ENCODE measurements around the gene JAKMIP2. TPM values are rescaled to one million over a fixed set of nuclear protein-coding genes. Genes with fewer than 3 reads are reported as not detected.

The JAKMIP2 gene
- total RNA-seq, 1 experiment from 2014 or later: 1.2 TPM

DNA sequence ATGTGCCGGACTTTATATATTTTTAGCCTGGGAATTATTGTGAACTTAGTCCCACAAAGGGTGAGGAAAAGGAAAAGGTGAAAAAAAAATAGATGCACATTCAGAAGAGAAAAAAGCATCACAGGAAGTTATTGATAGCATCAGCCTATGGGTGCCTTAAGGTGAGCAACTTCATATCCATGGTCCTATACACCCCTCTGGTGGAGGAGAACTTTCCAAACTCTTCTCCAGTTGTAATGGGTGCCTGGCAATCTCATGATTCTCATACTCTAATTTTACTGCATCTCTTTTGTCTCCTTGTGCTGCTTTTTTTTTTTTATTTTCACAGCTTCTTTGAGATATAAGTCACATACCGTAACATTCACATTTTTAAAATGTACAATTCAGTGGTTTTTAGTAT lies 107.4 kb downstream of the JAKMIP2 start:
- Mint-ChIP-seq H3K9me3 (ENCODE audit: unreplicated experiment) (no peaks in the 10 kb centered on the region), H3K4me1 (ENCODE audit: low read depth, unreplicated experiment) (no peaks in the 10 kb centered on the region), H3K27me3 (ENCODE audit: insufficient read depth, unreplicated experiment) (peaks cover 3% of the 10 kb centered on the region), H3K36me3 (ENCODE audit: insufficient read depth, unreplicated experiment) (no peaks in the 10 kb centered on the region), H3K4me3 (ENCODE audit: unreplicated experiment) (no peak overlapping the region), H3K27ac (ENCODE audit: unreplicated experiment) (no peak overlapping the region)
- no peaks in the 10 kb centered on the region for H3K9me3 ChIP-seq
- POLR2A ChIA-PET: no interaction called here
- H3K27me3 ChIP-seq (replicated peaks; ENCODE audit: control insufficient read depth, insufficient read depth, low read length): no peaks in the 10 kb centered on the region
- BruUV-seq (replicated peaks): no TSS peak
- no peak overlapping the region for H3K4me3 ChIP-seq (ENCODE audit: low read depth, low read length)
- H3K4me1 ChIP-seq: no peaks in the 10 kb centered on the region; the same call in 1 of the 2 replicates
- H3K36me3 ChIP-seq (ENCODE audit: control insufficient read depth, insufficient read depth, low read length): no peaks in the 10 kb centered on the region
- CTCF ChIA-PET: no interaction called here
- intact Hi-C loops (cut with micrococcal nuclease; ENCODE audit: unreplicated experiment): loop anchor here (1.0 to 2.0 kb wide), 3 partner anchors 47 to 260 kb away; no protein-coding TSS in a partner anchor
- peak; percentile 66 to 71 for TF ChIP-seq CTCF (IDR thresholded peaks at IDR 0.05; ENCODE audit: insufficient read depth in 1 of 2, low read depth in 1 of 2, low read length in 1 of 2, severe bottlenecking in 1 of 2, unreplicated experiment in 1 of 2)
- DNase-seq: peak in 1 of 2 experiments; percentile 65

DNA sequence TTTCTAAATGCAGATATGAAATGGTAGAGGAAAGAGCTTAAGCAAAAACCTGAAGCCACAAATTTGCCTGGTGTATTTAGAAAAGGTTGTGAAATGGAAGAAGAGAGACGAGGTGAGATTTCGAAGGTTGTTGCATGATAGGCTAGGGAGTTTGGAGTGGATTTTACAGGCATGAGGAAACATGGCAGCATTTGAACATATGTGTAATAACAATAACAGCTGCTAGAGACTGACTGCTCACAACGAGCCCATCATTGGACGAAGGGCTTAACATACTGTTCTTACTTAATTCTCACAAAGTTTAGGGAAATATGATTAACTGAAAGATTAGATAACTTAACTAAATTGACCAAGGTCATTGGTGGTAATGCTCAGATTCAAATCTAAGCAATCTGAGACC lies 108.1 kb downstream of the JAKMIP2 start:
- BruUV-seq (replicated peaks): no TSS peak
- H3K9me3 ChIP-seq: no peaks in the 10 kb centered on the region
- no peaks in the 10 kb centered on the region for H3K4me1 Mint-ChIP-seq (ENCODE audit: low read depth, unreplicated experiment)
- H3K4me3 Mint-ChIP-seq (ENCODE audit: unreplicated experiment): no peak overlapping the region
- POLR2A ChIA-PET: no interaction called here
- CTCF ChIA-PET: no interaction called here
- H3K36me3 ChIP-seq (ENCODE audit: control insufficient read depth, insufficient read depth, low read length): no peaks in the 10 kb centered on the region
- no peaks in the 10 kb centered on the region for H3K27me3 ChIP-seq (replicated peaks; ENCODE audit: control insufficient read depth, insufficient read depth, low read length)
- TF ChIP-seq CTCF (IDR thresholded peaks at IDR 0.05; ENCODE audit: insufficient read depth in 1 of 2, low read depth in 1 of 2, low read length in 1 of 2, severe bottlenecking in 1 of 2, unreplicated experiment in 1 of 2): no peak
- peaks cover 3% of the 10 kb centered on the region for H3K27me3 Mint-ChIP-seq (ENCODE audit: insufficient read depth, unreplicated experiment)
- no peak overlapping the region for H3K27ac Mint-ChIP-seq (ENCODE audit: unreplicated experiment)
- no peaks in the 10 kb centered on the region for H3K9me3 Mint-ChIP-seq (ENCODE audit: unreplicated experiment)
- no peak overlapping the region for H3K4me3 ChIP-seq (ENCODE audit: low read depth, low read length)
- peaks cover 7% of the 10 kb centered on the region; the same call in 1 of the 2 replicates for H3K4me1 ChIP-seq
- intact Hi-C loops (cut with micrococcal nuclease; ENCODE audit: unreplicated experiment): loop anchor here (2.0 kb wide), 1 partner anchor 260 kb away; no protein-coding TSS in a partner anchor
- no peaks in the 10 kb centered on the region for H3K36me3 Mint-ChIP-seq (ENCODE audit: insufficient read depth, unreplicated experiment)
- no peak for DNase-seq

- peaks cover 3% of the 10 kb centered on the region for H3K27me3 Mint-ChIP-seq (ENCODE audit: insufficient read depth, unreplicated experiment)
- peaks cover 13% of the 10 kb centered on the region for H3K4me1 ChIP-seq
- no peak overlapping the region for H3K4me3 ChIP-seq (ENCODE audit: low read depth, low read length)
- H3K36me3 ChIP-seq (ENCODE audit: control insufficient read depth, insufficient read depth, low read length): no peaks in the 10 kb centered on the region
- no TSS peak for BruUV-seq (replicated peaks)
- intact Hi-C loops (cut with micrococcal nuclease; ENCODE audit: unreplicated experiment): loop anchor here (2.0 kb wide), 1 partner anchor 261 kb away; no protein-coding TSS in a partner anchor
- no peak overlapping the region for H3K27ac Mint-ChIP-seq (ENCODE audit: unreplicated experiment)
- no peaks in the 10 kb centered on the region for H3K36me3 Mint-ChIP-seq (ENCODE audit: insufficient read depth, unreplicated experiment)
- ChIA-PET POLR2A (no interaction called here), CTCF (no interaction called here)
- no peaks in the 10 kb centered on the region for H3K9me3 ChIP-seq
- peaks cover 4% of the 10 kb centered on the region for H3K4me1 Mint-ChIP-seq (ENCODE audit: low read depth, unreplicated experiment)
- H3K27me3 ChIP-seq (replicated peaks; ENCODE audit: control insufficient read depth, insufficient read depth, low read length): no peaks in the 10 kb centered on the region
- no peaks in the 10 kb centered on the region for H3K9me3 Mint-ChIP-seq (ENCODE audit: unreplicated experiment)
- no peak for DNase-seq
- H3K4me3 Mint-ChIP-seq (ENCODE audit: unreplicated experiment): no peak overlapping the region
- no peak for TF ChIP-seq CTCF (IDR thresholded peaks at IDR 0.05; ENCODE audit: insufficient read depth in 1 of 2, low read depth in 1 of 2, low read length in 1 of 2, severe bottlenecking in 1 of 2, unreplicated experiment in 1 of 2)
Measured at GRCh38 chr5:147673791-147674190, 108.7 kb downstream of the JAKMIP2 start.
